K562 (cell line): ENCODE results near the gene PINK1.

ENCODE experiments used
- BRD4 ChIP-seq: fragments of 200-600 bp; sonication (generic); IDR thresholded peaks from 2 replicates; pipeline ENCODE4 v1.6.1; 2017; ENCODE audit warnings: inconsistent platforms
- CBX5 ChIP-seq: IDR thresholded peaks from 2 replicates; pipeline ENCODE4 v1.6.1; 2014; ENCODE audit warnings: low read depth, borderline replicate concordance
- SREBF2 ChIP-seq: sonication (generic); formaldehyde crosslinking; IDR thresholded peaks from 2 replicates; pipeline ENCODE4 v1.4.0; 2020; ENCODE audit warnings: mild to moderate bottlenecking, missing genetic modification reagents
- TARDBP ChIP-seq: fragments of 450-650 bp; IDR thresholded peaks from 2 replicates; pipeline ENCODE4 v1.6.1; 2016
- ZBTB1 ChIP-seq: sonication (generic); formaldehyde crosslinking; IDR thresholded peaks from 2 replicates; pipeline ENCODE4 v1.8.1; 2023; ENCODE audit warnings: missing genetic modification reagents, low read depth, mild to moderate bottlenecking, borderline replicate concordance
- ZKSCAN1 ChIP-seq: fragments of 150-350 bp; IDR thresholded peaks from 2 replicates; pipeline ENCODE4 v1.6.1; 2016; ENCODE audit warnings: low read depth, low read length
- ZNF76 ChIP-seq: fragments of 250-450 bp; sonication (Bioruptor Pico); IDR thresholded peaks from 2 replicates; pipeline ENCODE4 v1.4.0; 2020; ENCODE audit warnings: mild to moderate bottlenecking, moderate library complexity, borderline replicate concordance
- TF ChIP-seq, protein P1 (sequence below), 3 experiments: IDR thresholded peaks in 2 of 3; conservative IDR thresholded peaks in 1 of 3; 2 replicates each; pipeline ENCODE4 v1.5.1; 2011 to 2012; ENCODE audit warnings: low read length in 3 of 3, mild to moderate bottlenecking in 3 of 3, control low read depth in 2 of 3, improper control_type of control experiment in 1 of 3, inconsistent platforms in 1 of 3, low read depth in 1 of 3, mixed read lengths in 1 of 3, moderate library complexity in 1 of 3; ENCODE audit not compliant: insufficient read depth in 2 of 3
- TF ChIP-seq, protein P2 (sequence below): sonication (generic); formaldehyde crosslinking; IDR thresholded peaks from 2 replicates; pipeline ENCODE4 v1.8.1; 2023; ENCODE audit warnings: mild to moderate bottlenecking, missing genetic modification reagents, moderate library complexity

DNA sequence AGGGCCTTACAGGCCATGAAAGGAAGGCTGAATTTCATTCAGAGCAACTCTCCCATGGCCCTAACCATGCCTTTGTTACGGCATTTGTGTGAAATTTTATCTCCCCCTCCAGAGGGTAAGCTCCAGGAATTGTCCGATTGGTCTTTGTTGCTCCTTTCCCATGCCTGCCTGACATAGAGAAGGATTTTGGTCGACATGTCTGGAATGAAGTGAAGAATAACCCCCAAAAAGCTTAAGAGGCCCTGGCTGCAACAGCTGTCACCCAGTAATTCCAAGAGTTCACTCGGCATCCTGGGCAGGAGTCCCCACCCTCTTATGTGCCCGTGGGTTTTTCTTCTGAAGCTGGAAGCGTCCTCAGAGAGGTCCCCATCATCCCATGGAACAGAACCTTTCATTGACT lies 23.7 kb upstream of the PINK1 start:
- no peak for TF ChIP-seq ZNF76 (CRISPR knock-in tag)
- no peak for TF ChIP-seq ZKSCAN1
- TF ChIP-seq, protein P1, sequence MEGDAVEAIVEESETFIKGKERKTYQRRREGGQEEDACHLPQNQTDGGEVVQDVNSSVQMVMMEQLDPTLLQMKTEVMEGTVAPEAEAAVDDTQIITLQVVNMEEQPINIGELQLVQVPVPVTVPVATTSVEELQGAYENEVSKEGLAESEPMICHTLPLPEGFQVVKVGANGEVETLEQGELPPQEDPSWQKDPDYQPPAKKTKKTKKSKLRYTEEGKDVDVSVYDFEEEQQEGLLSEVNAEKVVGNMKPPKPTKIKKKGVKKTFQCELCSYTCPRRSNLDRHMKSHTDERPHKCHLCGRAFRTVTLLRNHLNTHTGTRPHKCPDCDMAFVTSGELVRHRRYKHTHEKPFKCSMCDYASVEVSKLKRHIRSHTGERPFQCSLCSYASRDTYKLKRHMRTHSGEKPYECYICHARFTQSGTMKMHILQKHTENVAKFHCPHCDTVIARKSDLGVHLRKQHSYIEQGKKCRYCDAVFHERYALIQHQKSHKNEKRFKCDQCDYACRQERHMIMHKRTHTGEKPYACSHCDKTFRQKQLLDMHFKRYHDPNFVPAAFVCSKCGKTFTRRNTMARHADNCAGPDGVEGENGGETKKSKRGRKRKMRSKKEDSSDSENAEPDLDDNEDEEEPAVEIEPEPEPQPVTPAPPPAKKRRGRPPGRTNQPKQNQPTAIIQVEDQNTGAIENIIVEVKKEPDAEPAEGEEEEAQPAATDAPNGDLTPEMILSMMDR (IDR thresholded peaks at IDR 0.05 in 2 of 3, conservative IDR thresholded peaks at IDR 0.05 in 1 of 3; ENCODE audit: insufficient read depth in 2 of 3, low read depth in 1 of 3, low read length in 3 of 3): no peak
- TF ChIP-seq CBX5: no peak
- no peak for TF ChIP-seq ZBTB1 (CRISPR knock-in tag)
- TF ChIP-seq BRD4: no peak
- no peak for TF ChIP-seq SREBF2 (CRISPR knock-in tag)
- no peak for TF ChIP-seq TARDBP
- TF ChIP-seq, protein P2, sequence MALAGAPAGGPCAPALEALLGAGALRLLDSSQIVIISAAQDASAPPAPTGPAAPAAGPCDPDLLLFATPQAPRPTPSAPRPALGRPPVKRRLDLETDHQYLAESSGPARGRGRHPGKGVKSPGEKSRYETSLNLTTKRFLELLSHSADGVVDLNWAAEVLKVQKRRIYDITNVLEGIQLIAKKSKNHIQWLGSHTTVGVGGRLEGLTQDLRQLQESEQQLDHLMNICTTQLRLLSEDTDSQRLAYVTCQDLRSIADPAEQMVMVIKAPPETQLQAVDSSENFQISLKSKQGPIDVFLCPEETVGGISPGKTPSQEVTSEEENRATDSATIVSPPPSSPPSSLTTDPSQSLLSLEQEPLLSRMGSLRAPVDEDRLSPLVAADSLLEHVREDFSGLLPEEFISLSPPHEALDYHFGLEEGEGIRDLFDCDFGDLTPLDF (CRISPR knock-in tag): no peak
